HG03108 (cell line): ENCODE measurements around the gene PPP6R3.
"Not testable (repeated sequence)": the region's sequence is repeated elsewhere in the genome, so short reads cannot be mapped to it uniquely, and the experiment has no call there.

Source experiments
- ATAC-seq: cut with Tn5 transposase; IDR thresholded peaks from one replicate; pipeline ENCODE4 v1.9.1; 2021; ENCODE audit warnings: moderate library complexity; ENCODE audit not compliant: unreplicated experiment

The PPP6R3 gene

DNA sequence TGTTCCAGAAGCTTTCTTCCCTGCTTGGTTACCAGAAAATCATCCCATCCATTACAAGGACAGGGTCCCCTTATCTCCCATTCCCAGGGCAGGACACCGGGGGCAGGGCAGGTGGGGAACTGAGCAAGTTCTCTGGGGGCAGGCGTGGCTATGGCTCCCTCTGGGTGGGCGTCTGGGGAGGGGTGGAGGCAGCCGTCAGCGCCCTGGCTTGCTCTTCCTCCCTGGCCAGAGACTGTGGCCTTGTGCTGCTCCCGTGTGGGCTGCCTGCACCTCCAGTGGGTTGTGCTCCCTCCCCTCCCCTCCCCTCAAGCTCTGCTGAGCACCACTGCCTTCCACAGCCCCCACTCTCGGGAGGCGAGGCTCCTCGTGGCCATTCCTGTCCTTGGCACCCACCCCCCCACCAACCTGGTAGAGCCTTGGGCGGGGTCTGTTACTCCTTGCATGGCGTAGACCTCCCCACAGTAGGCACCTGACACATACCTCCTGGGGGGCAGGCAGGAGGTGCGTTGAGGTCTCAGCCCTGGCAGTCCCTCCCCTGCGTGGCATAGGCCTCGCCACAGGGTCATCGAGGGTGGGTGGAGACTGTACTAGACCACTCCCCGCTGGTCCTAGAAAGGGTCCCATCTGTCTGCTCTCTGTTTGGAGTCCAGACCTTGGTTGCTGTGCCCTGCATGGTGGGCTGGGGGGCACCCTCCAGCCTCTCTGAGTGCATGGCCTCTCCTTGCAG is 24.2 kb upstream of the PPP6R3 start:
- no peak for ATAC-seq

DNA sequence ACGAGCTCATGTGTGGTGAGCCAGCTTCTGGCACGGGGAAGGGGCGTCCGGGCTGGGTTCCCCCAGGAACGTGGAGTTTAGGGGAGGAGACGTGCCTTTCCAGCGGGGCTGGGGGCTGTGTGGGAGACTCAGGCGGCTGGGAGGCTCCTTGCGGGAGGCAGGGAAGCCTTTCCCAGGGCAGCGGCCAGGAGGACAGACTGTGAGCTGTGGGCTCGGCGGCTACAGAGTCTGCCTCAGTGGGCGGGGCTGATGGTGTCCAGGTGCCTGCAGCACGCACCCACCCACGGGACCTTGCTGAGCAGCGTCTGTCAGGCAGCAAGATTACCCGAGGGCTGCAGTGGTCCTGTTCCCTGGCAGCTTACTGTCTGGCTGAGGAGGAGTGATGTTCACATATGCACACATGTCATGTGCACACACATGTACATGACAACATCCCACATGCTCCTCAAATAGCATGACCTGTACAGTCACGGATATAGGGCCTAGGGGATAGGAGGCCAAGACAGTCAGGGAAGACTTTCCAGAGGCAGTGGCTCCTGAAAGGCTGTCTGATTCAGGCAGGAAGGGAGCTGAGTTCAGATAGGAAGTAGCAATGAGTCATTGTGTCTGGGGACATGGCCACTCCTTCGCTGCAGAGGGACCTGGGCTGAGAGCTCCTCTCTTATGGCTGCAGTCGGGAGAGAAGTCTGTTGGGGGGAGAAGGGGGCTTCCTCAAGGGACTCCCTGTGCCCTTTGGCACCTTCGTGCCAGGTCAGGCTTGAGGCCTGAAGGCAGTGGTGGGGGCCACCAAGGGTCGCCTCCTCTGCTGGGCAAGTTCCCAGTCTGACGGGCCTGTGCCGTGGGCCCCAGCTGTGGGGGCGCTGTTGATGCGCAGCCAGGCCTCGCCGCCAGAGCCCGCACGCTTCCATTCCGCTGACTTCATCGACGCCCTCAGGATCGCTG is 23.3 kb upstream of the PPP6R3 start:
- no peak for ATAC-seq

GRCh38 chr11:68437927-68438657 is 22.5 kb upstream of the PPP6R3 start:
- ATAC-seq: no peak

DNA sequence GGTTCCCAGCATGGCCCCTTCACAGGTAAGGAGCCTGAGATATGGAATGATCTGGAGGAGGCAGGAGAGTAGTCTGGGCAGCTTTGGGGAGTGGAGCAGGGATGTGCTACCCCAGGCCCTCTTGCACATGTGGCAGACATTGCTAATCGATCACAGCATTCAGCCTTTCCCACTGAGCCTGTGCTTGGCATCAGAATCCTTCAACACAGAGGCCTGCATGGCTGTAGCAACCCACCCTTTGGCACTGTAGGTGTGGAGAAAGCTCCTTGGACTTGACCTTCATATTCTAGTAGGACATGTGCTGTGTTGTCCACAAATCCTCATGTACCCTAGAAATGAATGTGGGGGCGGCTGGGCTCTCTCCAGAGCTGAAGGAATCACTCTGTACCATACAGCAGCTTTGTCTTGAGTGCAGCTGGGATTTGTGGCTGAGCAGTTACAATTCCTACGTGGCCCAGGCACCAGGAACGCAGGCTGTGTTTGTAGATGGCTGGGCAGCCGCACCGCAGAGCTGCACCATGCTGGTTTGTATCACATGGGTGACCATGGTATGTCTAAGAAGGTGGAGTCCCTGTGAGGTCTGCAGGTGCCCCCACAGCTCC is 21.8 kb upstream of the PPP6R3 start:
- ATAC-seq: no peak

GRCh38 chr11:68439355-68440065 is 21.0 kb upstream of the PPP6R3 start:
- ATAC-seq: no peak

- ATAC-seq: no peak
Observed at GRCh38 chr11:68440224-68440623, 20.3 kb upstream of the PPP6R3 start.

GRCh38 chr11:68441466-68442230 is 18.9 kb upstream of the PPP6R3 start:
- no peak for ATAC-seq

DNA sequence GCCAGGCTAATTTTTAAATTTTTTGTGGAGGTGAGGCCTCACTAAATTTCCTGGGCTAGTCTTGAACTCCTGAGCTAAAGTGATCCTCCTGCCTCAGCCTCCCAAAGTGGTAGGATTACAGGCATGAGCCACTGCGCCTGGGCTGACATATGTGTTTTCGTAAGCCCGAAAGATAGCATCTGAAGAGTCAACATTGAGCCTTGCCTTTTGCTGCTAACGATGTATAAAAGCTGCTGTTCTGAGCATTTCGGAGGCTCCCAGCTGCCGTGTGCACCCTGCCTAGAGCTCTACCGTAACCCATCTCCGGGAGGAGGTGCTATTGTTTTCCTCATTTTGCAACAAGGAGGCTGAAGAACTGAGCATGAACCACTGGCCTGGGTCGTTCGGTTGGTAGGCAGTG is 18.1 kb upstream of the PPP6R3 start:
- ATAC-seq: no peak

- ATAC-seq: no peak
Observed at GRCh38 chr11:68444566-68444965, 16.0 kb upstream of the PPP6R3 start.

DNA sequence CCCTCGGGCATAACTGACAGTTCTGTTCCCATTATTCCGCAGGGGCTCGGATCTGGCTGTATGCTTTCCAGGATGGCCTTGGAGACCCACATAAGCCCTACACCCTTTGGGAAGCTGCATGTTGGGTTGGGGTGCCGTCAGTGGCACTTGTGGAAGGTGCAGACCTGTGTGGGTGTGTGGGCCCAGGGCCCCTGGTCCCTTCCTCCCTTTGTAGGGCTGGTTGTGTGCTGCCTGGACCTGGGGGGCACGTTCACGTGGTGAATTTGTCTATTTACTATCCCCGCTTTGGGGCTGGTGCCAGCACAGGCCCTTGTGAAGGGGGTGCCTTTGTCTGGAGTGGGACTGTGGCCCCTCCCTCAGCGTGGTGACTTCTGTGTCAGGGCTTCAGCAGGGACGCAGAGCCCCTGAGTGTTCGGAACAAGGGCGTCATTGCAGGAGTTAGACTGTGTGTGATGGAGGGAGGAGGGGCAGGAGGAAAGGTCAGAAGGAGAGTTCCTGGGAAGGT is 15.0 kb upstream of the PPP6R3 start:
- ATAC-seq: no peak

- no peak for ATAC-seq
Observed at GRCh38 chr11:68446046-68446725, 14.4 kb upstream of the PPP6R3 start.

DNA sequence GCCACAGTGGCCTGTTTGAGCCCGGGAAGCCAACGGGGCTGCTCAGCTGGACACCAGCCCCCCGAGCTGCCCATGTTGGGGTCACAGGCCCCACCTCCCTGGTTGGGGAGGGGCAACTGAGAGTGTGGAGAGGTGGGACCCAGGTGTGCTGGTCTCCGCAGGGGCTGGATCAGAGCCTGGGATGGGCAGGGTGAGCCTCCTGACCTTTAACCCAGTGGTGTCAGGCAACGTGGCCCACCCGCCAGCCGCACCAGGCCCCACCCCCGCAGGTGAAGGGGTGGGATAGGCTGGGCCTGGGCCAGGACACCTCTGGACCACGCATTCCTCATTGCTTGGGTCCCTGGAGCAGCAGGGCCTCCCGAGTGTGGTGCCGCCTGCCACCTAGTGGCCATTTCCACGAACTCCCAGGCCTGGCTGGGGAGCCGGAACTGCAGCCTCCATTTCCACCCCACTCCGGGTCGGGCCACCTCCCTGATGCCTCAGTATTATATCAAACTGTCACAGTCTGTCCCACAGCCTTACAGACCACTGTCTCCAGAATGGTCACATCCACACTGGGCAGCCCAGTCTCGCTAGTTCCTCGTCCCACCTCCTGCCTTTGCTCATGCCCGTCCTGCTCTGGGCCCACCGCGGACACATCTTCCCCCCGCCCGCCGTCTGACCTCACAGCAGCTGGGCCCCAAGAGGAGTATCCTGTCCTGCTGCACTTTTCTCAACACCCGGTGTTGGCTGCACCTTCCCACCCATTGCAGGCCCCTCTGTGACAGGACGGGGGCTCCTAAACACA is 13.3 kb upstream of the PPP6R3 start:
- ATAC-seq: no peak

GRCh38 chr11:68447914-68448313 is 12.6 kb upstream of the PPP6R3 start:
- ATAC-seq: not testable (repeated sequence)

DNA sequence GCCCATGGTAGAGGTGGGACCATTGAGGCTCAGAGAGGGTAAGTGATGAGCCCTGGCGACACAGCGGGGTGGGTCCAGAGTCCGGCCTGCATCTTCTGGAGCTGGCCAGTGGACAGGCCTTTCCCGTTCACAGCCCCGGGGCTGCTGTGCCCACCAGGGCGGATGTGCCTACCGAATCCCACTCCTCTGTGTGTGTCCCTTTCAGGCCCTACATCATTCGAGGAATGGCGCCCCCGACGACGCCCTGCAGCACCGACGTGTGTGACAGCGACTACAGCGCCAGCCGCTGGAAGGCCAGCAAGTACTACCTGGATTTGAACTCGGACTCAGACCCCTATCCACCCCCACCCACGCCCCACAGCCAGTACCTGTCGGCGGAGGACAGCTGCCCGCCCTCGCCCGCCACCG is 11.9 kb upstream of the PPP6R3 start:
- no peak for ATAC-seq

GRCh38 chr11:68449951-68450350 is 10.6 kb upstream of the PPP6R3 start:
- ATAC-seq: no peak

GRCh38 chr11:68450711-68451110 is 9.8 kb upstream of the PPP6R3 start:
- no peak for ATAC-seq

- ATAC-seq: no peak
Observed at GRCh38 chr11:68454767-68455166, 5.8 kb upstream of the PPP6R3 start.

DNA sequence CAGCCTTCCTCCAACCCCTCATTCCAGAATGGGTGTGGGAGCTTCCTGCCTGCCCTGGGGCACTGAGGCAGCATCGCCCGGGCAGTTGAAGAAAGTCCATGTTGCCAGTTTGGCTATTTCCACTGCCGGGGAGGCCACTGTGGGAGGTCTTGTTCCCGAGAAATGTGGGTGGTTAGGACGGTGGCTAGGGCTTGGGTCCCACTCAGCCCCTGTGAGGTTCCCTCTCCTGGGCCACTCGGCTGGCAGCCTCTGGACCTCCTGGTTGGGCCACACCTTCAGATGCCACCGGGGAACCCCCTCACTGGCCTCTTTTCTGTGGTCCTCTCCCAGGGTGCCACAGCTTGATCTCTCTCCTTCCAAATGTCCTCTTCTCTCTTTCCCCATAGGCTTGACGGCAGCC is 5.1 kb upstream of the PPP6R3 start:
- no peak for ATAC-seq
